HG03025 (cell line): ENCODE data around the gene COL5A1.
"Not testable (repeated sequence)": the region's sequence is repeated elsewhere in the genome, so short reads cannot be mapped to it uniquely, and the experiment has no call there.

ENCODE experiments used
- ATAC-seq: cut with Tn5 transposase; IDR thresholded peaks from one replicate; pipeline ENCODE4 v1.9.1; 2021; ENCODE audit warnings: mild to moderate bottlenecking, moderate library complexity; ENCODE audit not compliant: unreplicated experiment, low FRiP score

The COL5A1 gene

GRCh38 chr9:134653259-134654009 is 11.8 kb downstream of the COL5A1 start:
- ATAC-seq, result no peak

GRCh38 chr9:134655101-134655500 is 13.5 kb downstream of the COL5A1 start:
- no peak for ATAC-seq

- ATAC-seq, result no peak
These were observed 14.2 kb downstream of the COL5A1 start for GRCh38 chr9:134655586-134656333.

GRCh38 chr9:134656334-134657006 is 14.9 kb downstream of the COL5A1 start:
- ATAC-seq, result no peak

- ATAC-seq, result no peak
These were observed 16.2 kb downstream of the COL5A1 start for GRCh38 chr9:134657666-134658377.

- no peak for ATAC-seq
These were observed 16.9 kb downstream of the COL5A1 start for GRCh38 chr9:134658378-134658955.

- no peak for ATAC-seq
These were observed 18.1 kb downstream of the COL5A1 start for GRCh38 chr9:134659688-134660131.

- no peak for ATAC-seq
These were observed 18.8 kb downstream of the COL5A1 start for GRCh38 chr9:134660407-134660806.

- ATAC-seq, result no peak
These were observed 19.7 kb downstream of the COL5A1 start for GRCh38 chr9:134661299-134661698.

- ATAC-seq, result no peak
These were observed 20.2 kb downstream of the COL5A1 start for GRCh38 chr9:134661791-134662142.

GRCh38 chr9:134662143-134662876 is 20.7 kb downstream of the COL5A1 start:
- ATAC-seq, result no peak

GRCh38 chr9:134663084-134663483 is 21.5 kb downstream of the COL5A1 start:
- no peak for ATAC-seq

- ATAC-seq, result no peak
These were observed 22.3 kb downstream of the COL5A1 start for GRCh38 chr9:134663753-134664415.

GRCh38 chr9:134664446-134664845 is 22.8 kb downstream of the COL5A1 start:
- ATAC-seq, result no peak

- ATAC-seq, result no peak
These were observed 24.6 kb downstream of the COL5A1 start for GRCh38 chr9:134666208-134666607.

- ATAC-seq, result no peak
These were observed 25.2 kb downstream of the COL5A1 start for GRCh38 chr9:134666831-134667230.

GRCh38 chr9:134668977-134669376 is 27.4 kb downstream of the COL5A1 start:
- not testable (repeated sequence) for ATAC-seq

GRCh38 chr9:134669399-134669955 is 27.9 kb downstream of the COL5A1 start:
- no peak for ATAC-seq

- ATAC-seq, result no peak
These were observed 28.5 kb downstream of the COL5A1 start for GRCh38 chr9:134670042-134670525.
